Measurements from ENCODE around the gene PAQR5.
A peak's percentile ranks its signal among the peaks of the same experiment; 100 is the strongest.

Gene PAQR5

GRCh38 chr15:69412701-69413100 is 114.0 kb downstream of the PAQR5 start:
- H3K4me2 ChIP-seq (ENCODE audit: low read length): no peak overlapping the region

GRCh38 chr15:69413822-69414700 is 115.3 kb downstream of the PAQR5 start, which contains the start of gene KIF23:
Gene KIF23, plus strand, starts transcription at chr15:69414349. Its CDS starts 117 bp downstream, at chr15:69414466.
- H3K4me1 ChIP-seq (ENCODE audit: insufficient read depth, low read length, severe bottlenecking): peaks cover 18% of the 10 kb centered on the region
- peak within 1 kb of the TSS; percentile 92 for H3K9ac ChIP-seq (ENCODE audit: low read length)
- H3K4me3 ChIP-seq (ENCODE audit: low read depth, low read length, poor library complexity, severe bottlenecking): peak within 1 kb of the TSS; percentile 94
- H2AFZ ChIP-seq (ENCODE audit: low read length): no peak within 1 kb of the TSS
- no peak for TF ChIP-seq CTCF (IDR thresholded peaks at IDR 0.05; ENCODE audit: low read length)
- no peaks in the 10 kb centered on the region for H3F3A ChIP-seq (ENCODE audit: insufficient read depth, low read length)
- H4K20me1 ChIP-seq (ENCODE audit: insufficient read depth, low read length): no peaks in the 10 kb centered on the region
- H3K27ac ChIP-seq (ENCODE audit: low read depth, low read length, poor library complexity, severe bottlenecking): peak within 1 kb of the TSS; percentile 11
- no peaks in the 10 kb centered on the region for H3K27me3 ChIP-seq (ENCODE audit: insufficient read depth, low read length)
- H3K9me3 ChIP-seq (ENCODE audit: low read length): no peaks in the 10 kb centered on the region
- no peaks in the 10 kb centered on the region for H3K9me2 ChIP-seq (ENCODE audit: low read depth, low read length)
- H3K79me2 ChIP-seq (ENCODE audit: insufficient read depth, low read length): peaks cover 20% of the 10 kb centered on the region
- peaks cover 21% of the 10 kb centered on the region for H3K36me3 ChIP-seq (ENCODE audit: insufficient read depth, low read length)
- H3K4me2 ChIP-seq (ENCODE audit: low read length): peak within 1 kb of the TSS; percentile 85

More at GRCh38 chr15:69412701-69413100, 114.0 kb downstream of the PAQR5 start:
- H3K27me3 ChIP-seq (ENCODE audit: insufficient read depth, low read length): no peaks in the 10 kb centered on the region
- H3K27ac ChIP-seq (ENCODE audit: low read depth, low read length, poor library complexity, severe bottlenecking): no peak overlapping the region
- H3K4me3 ChIP-seq (ENCODE audit: low read depth, low read length, poor library complexity, severe bottlenecking): no peak overlapping the region
- TF ChIP-seq CTCF (IDR thresholded peaks at IDR 0.05; ENCODE audit: low read length) (no peak), EZH2 (IDR thresholded peaks at IDR 0.05; ENCODE audit: borderline replicate concordance, low read length) (no peak)
- peaks cover 7% of the 10 kb centered on the region; the same call in 1 of the 2 replicates for H3K36me3 ChIP-seq (ENCODE audit: insufficient read depth, low read length)
- no peaks in the 10 kb centered on the region for H3K9me2 ChIP-seq (ENCODE audit: low read depth, low read length)
- H3K9me3 ChIP-seq (ENCODE audit: low read length): no peaks in the 10 kb centered on the region
- no peaks in the 10 kb centered on the region for H4K20me1 ChIP-seq (ENCODE audit: insufficient read depth, low read length)
- H2AFZ ChIP-seq (ENCODE audit: low read length): no peak overlapping the region
- peaks cover 20% of the 10 kb centered on the region for H3K79me2 ChIP-seq (ENCODE audit: insufficient read depth, low read length)
- no peaks in the 10 kb centered on the region for H3F3A ChIP-seq (ENCODE audit: insufficient read depth, low read length)
- peaks cover 18% of the 10 kb centered on the region for H3K4me1 ChIP-seq (ENCODE audit: insufficient read depth, low read length, severe bottlenecking)
- no peak overlapping the region for H3K9ac ChIP-seq (ENCODE audit: low read length)

- Histone ChIP-seq H4K20me1 (ENCODE audit: insufficient read depth, low read length) (no peaks in the 10 kb centered on the region), H3K9me2 (ENCODE audit: low read depth, low read length) (no peaks in the 10 kb centered on the region), H2AFZ (ENCODE audit: low read length) (no peak overlapping the region), H3K9ac (ENCODE audit: low read length) (peak overlapping the region; percentile 92), H3K4me1 (ENCODE audit: insufficient read depth, low read length, severe bottlenecking) (peaks cover 18% of the 10 kb centered on the region), H3K36me3 (ENCODE audit: insufficient read depth, low read length) (peaks cover 27% of the 10 kb centered on the region), H3K4me3 (ENCODE audit: low read depth, low read length, poor library complexity, severe bottlenecking) (peak overlapping the region; percentile 94), H3K9me3 (ENCODE audit: low read length) (no peaks in the 10 kb centered on the region), H3F3A (ENCODE audit: insufficient read depth, low read length) (no peaks in the 10 kb centered on the region), H3K27me3 (ENCODE audit: insufficient read depth, low read length) (no peaks in the 10 kb centered on the region), H3K4me2 (ENCODE audit: low read length) (peak overlapping the region; percentile 85), H3K79me2 (ENCODE audit: insufficient read depth, low read length) (peaks cover 20% of the 10 kb centered on the region), H3K27ac (ENCODE audit: low read depth, low read length, poor library complexity, severe bottlenecking) (peak overlapping the region; percentile 11)
- TF ChIP-seq EZH2 (IDR thresholded peaks at IDR 0.05; ENCODE audit: borderline replicate concordance, low read length) (no peak), CTCF (IDR thresholded peaks at IDR 0.05; ENCODE audit: low read length) (no peak)
Measured at GRCh38 chr15:69414701-69415167, 116.0 kb downstream of the PAQR5 start.

Data from OCI-LY1 (cell line).